Fibroblast of pulmonary artery (primary cell): ENCODE results near the gene H1-8.

Experiments used
- DNase-seq: peaks from one replicate; pipeline ENCODE4 v3.0.0-alpha.2; 2010; ENCODE audit warnings: low read depth
- H3K4me3 ChIP-seq: replicated peaks from 2 replicates; pipeline ENCODE4 v1.5.1; 2011; ENCODE audit warnings: low read depth, mild to moderate bottlenecking, control low read depth, low read length, moderate library complexity
- TF ChIP-seq, protein P1 (sequence below): IDR thresholded peaks from 2 replicates; pipeline ENCODE4 v1.5.1; 2011; ENCODE audit warnings: mild to moderate bottlenecking, control low read depth, low read length, inconsistent platforms; ENCODE audit errors: missing control alignments

Gene H1-8

DNA sequence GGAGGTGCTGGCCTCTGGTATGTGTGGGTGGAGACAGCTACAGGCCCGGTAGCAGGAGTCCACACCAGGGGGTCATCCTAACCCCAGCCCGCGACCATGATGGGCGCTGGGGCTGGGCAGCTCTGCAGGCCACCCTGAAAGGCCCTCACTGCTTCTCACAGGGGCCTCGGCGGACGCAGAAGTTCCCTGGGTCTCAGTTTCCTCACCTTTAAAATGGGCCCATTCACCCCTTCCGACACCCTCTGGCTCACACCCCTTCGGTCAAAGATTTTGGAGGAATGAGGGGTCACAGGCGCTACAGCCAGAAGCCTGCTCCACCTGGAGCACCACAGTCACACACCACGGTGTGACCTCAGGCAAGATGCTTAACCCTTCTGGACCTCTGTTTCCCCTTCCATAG is 55.5 kb downstream of the H1-8 start:
- no peak overlapping the region for H3K4me3 ChIP-seq
- TF ChIP-seq, protein P1, sequence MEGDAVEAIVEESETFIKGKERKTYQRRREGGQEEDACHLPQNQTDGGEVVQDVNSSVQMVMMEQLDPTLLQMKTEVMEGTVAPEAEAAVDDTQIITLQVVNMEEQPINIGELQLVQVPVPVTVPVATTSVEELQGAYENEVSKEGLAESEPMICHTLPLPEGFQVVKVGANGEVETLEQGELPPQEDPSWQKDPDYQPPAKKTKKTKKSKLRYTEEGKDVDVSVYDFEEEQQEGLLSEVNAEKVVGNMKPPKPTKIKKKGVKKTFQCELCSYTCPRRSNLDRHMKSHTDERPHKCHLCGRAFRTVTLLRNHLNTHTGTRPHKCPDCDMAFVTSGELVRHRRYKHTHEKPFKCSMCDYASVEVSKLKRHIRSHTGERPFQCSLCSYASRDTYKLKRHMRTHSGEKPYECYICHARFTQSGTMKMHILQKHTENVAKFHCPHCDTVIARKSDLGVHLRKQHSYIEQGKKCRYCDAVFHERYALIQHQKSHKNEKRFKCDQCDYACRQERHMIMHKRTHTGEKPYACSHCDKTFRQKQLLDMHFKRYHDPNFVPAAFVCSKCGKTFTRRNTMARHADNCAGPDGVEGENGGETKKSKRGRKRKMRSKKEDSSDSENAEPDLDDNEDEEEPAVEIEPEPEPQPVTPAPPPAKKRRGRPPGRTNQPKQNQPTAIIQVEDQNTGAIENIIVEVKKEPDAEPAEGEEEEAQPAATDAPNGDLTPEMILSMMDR = no peak
- DNase-seq = no peak

DNA sequence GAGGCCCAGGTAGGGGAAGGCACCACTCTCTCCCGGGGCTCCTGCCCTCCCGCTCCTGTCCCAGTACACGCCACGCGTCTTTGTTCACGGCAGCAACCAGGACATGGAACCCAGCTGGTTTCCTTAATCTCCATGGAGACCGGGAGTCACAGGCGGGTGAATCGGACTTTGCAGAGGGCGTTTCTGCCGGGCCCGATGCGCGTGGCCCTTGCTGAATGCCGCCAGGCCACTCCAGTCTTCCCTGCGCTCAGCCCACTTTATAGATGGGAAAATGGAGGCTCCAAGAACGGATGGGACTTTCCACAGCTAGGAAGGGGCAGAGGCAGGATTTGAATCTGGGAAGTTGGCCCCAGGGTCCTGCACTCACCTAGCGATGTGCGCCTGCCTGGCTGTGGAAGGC is 56.1 kb downstream of the H1-8 start:
- TF ChIP-seq, protein P1 = no peak
- H3K4me3 ChIP-seq = peak overlapping the region; percentile 1
- DNase-seq = no peak

DNA sequence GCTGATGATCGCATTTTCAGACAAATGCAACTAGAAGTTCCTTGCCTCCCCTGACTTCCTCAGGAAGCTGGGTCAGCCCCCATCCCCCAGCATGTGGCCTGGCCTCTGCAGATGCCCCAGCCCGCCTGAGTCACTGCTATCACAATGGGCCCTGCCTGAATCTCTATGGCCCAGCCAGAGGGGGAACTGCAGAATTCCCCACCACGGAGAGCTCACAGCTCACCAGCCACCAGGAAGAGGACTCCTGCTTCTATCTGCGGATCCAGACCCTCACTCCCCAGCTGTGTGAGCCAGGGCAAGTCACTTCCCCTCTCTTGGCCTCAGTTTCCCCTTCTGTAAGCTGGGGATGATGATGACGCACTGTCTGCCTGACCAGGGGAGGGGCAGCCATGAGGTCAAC is 56.6 kb downstream of the H1-8 start:
- no peak overlapping the region for H3K4me3 ChIP-seq
- DNase-seq = peak; percentile 85
- TF ChIP-seq, protein P1 = no peak

DNA sequence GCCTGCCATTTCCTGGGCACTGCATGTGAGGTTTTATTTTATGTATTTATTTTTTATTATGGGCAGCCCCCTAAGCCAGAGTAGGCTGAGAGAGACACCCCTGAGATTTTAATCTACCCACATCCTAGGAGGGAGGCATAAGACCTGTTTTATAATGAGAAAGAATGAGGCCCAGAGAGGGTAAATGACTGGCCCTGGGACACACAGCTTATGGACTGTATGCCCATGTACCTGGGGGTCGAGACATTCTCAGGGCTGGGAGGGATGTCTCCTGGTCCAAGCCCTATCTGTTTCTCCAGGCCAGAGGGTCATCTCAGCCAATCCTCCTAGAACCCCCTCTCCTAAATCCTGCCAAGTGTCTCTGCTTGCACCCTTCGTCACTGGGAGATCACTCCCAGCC is 57.4 kb downstream of the H1-8 start:
- TF ChIP-seq, protein P1 = no peak
- no peak overlapping the region for H3K4me3 ChIP-seq
- no peak for DNase-seq
